Peyer's patch (tissue), 4 donors: ENCODE results near the gene WBP4.

ENCODE experiments used
- CTCF ChIP-seq, 6 experiments: fragments of 450-650 bp in 4 of 6; fragments of 200-600 bp in 2 of 6; sonication (generic) in 1 of 6; IDR thresholded peaks; one replicate each; pipeline ENCODE4 v1.5.1; 2017 to 2019; ENCODE audit warnings: antibody characterized with exemption in 6 of 6, mild to moderate bottlenecking in 3 of 6, moderate library complexity in 1 of 6
- POLR2A ChIP-seq, 2 donors: fragments of 450-650 bp; IDR thresholded peaks; one replicate each; pipeline ENCODE4 v1.5.1; 2017; ENCODE audit warnings: antibody characterized with exemption in 2 of 2, mild to moderate bottlenecking in 2 of 2, moderate library complexity in 2 of 2

DNA sequence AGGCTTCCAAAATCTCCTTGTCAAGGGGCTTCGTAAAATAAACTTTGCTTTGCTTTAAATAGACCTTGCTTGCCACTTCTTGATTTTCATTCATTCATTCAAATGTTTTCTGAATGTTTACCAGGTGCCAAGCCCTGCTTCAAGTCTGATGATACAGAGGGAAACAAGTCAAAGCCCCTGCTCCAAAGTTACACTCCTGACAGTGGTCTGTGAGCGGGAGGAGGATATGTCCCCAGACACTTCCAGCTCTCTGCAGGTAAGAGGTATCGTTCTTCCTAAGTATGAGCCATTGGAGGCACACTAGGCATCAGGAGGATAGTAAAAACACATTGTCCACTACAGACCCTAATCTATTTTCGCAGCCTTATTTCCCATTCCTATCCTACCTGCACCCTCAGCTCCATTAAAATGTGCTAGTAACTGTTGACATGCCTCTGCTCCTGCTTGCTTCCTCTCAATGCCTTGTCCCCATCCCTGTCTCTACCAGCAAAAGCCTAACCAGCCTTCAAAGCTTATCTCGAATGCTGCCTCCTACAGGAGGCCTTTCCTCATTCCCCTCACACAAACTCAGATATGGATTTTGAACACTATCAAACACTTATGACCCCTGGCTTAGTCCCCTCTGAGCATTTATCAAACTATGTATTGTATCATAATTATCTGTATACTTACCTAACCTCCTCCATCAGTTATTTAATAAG is 6.2 kb upstream of the WBP4 start:
- TF ChIP-seq CTCF (IDR thresholded peaks at IDR 0.05): peak in 4 of 6 experiments; percentile 11 to 40 (median 25)
- no peak for TF ChIP-seq POLR2A (IDR thresholded peaks at IDR 0.05)
